Naive thymus-derived CD4-positive, alpha-beta T cell (primary cell): ENCODE measurements around the gene DMRT1. TPM values are rescaled to one million over a fixed set of nuclear protein-coding genes. Genes with fewer than 3 reads are reported as not detected.
"Not testable (repeated sequence)": the region's sequence is repeated elsewhere in the genome, so short reads cannot be mapped to it uniquely, and the experiment has no call there.

ENCODE experiments used
- ATAC-seq: fragments of 150-1000 bp; cut with Tn5 transposase; 2 replicates; pipeline ENCODE4 v1.10.0; 2021; ENCODE audit warnings: mild to moderate bottlenecking, moderate library complexity
- CTCF ChIA-PET: fragments of 350-600 bp; sonication (Branson Sonifier 250); formaldehyde crosslinking; loops from one replicate; lab custom pipeline; 2021; ENCODE audit warnings: antibody characterized with exemption; lab: Charles Lee
- POLR2A ChIA-PET: fragments of 350-600 bp; sonication (Branson Sonifier 250); formaldehyde crosslinking; loops from one replicate; lab custom pipeline; 2021; ENCODE audit warnings: antibody characterized with exemption, inconsistent platforms; lab: Charles Lee
- DNase-seq, 9 donors: peaks; one replicate each; pipeline versions ENCODE4 v3.0.0 to v3.0.0-alpha.2; 2020 to 2022; ENCODE audit warnings: mixed read lengths in 1 of 9
- H3K27ac ChIP-seq: one replicate; pipeline ENCODE4 v1.7.0; 2013; ENCODE audit warnings: mild to moderate bottlenecking, low read depth, low read length, moderate library complexity
- H3K27me3 ChIP-seq, 2 donors: one replicate each; pipeline ENCODE4 v1.7.0; 2013; ENCODE audit warnings: low read length in 2 of 2, mild to moderate bottlenecking in 2 of 2, moderate library complexity in 2 of 2; ENCODE audit not compliant: control insufficient read depth in 2 of 2, insufficient read depth in 2 of 2
- H3K36me3 ChIP-seq, 3 experiments: 1 replicate in 2 of 3; 2 replicates in 1 of 3; pipeline ENCODE4 v1.7.0; 2013; ENCODE audit warnings: low read length in 3 of 3, mild to moderate bottlenecking in 3 of 3, moderate library complexity in 1 of 3; ENCODE audit not compliant: insufficient read depth in 3 of 3, control insufficient read depth in 2 of 3
- H3K4me1 ChIP-seq, 2 donors: one replicate each; pipeline ENCODE4 v1.7.0; 2013; ENCODE audit warnings: low read length in 2 of 2, mild to moderate bottlenecking in 2 of 2, moderate library complexity in 1 of 2; ENCODE audit not compliant: control insufficient read depth in 2 of 2, insufficient read depth in 2 of 2
- H3K4me3 ChIP-seq: 2 replicates; pipeline ENCODE4 v1.7.0; 2013; ENCODE audit warnings: mild to moderate bottlenecking, low read length
- H3K9me3 ChIP-seq, 3 experiments: 1 replicate in 2 of 3; 2 replicates in 1 of 3; pipeline ENCODE4 v1.7.0; 2013; ENCODE audit warnings: low read length in 3 of 3; ENCODE audit not compliant: control insufficient read depth in 2 of 3
- H3K27ac Mint-ChIP-seq, 9 donors: one replicate each; pipeline ENCODE4 v1.8.0; 2020 to 2022; ENCODE audit warnings: mixed read lengths in 9 of 9, mild to moderate bottlenecking in 8 of 9, moderate library complexity in 5 of 9, inconsistent platforms in 2 of 9
- H3K27me3 Mint-ChIP-seq, 5 donors: one replicate each; pipeline ENCODE4 v1.8.0; 2021 to 2022; ENCODE audit warnings: mixed read lengths in 5 of 5, mild to moderate bottlenecking in 1 of 5
- H3K36me3 Mint-ChIP-seq, 5 donors: one replicate each; pipeline ENCODE4 v1.8.0; 2020 to 2022; ENCODE audit warnings: mixed read lengths in 5 of 5, mild to moderate bottlenecking in 3 of 5, inconsistent platforms in 1 of 5
- H3K4me1 Mint-ChIP-seq, 7 donors: one replicate each; pipeline ENCODE4 v1.8.0; 2020 to 2022; ENCODE audit warnings: mixed read lengths in 7 of 7, mild to moderate bottlenecking in 3 of 7, inconsistent platforms in 1 of 7
- H3K4me3 Mint-ChIP-seq, 10 donors: one replicate each; pipeline ENCODE4 v1.8.0; 2020 to 2022; ENCODE audit warnings: mild to moderate bottlenecking in 10 of 10, mixed read lengths in 10 of 10, moderate library complexity in 6 of 10, inconsistent platforms in 2 of 10
- H3K9me3 Mint-ChIP-seq, 11 donors: one replicate each; pipeline ENCODE4 v1.8.0; 2020 to 2022; ENCODE audit warnings: mixed read lengths in 11 of 11, mild to moderate bottlenecking in 4 of 11, inconsistent platforms in 1 of 11, moderate library complexity in 1 of 11
- intact Hi-C, 2 donors: fragments of 100-400 bp; cut with micrococcal nuclease; formaldehyde crosslinking; loops; one replicate each; pipeline ENCODE4 v1.15.1; 2023
- polyA plus RNA-seq, 2 donors: library from polyadenylated mRNA; unstranded; fragments of 300-500 nt; fragmentation: Illumina TruSeq; gene quantifications; one replicate each; pipeline ENCODE4 v1.2.3, GENCODE V29; 2021
- total RNA-seq, 6 experiments: library from RNA in 5 of 6; stranded (reverse) in 5 of 6; gene quantifications; 1 replicate in 5 of 6; 2 replicates in 1 of 6; pipeline ENCODE4 v1.2.3 and lab custom pipeline; 2021 to 2026

Gene DMRT1
- total and polyA plus RNA-seq, 7 experiments from 2014 or later, result not detected

DNA sequence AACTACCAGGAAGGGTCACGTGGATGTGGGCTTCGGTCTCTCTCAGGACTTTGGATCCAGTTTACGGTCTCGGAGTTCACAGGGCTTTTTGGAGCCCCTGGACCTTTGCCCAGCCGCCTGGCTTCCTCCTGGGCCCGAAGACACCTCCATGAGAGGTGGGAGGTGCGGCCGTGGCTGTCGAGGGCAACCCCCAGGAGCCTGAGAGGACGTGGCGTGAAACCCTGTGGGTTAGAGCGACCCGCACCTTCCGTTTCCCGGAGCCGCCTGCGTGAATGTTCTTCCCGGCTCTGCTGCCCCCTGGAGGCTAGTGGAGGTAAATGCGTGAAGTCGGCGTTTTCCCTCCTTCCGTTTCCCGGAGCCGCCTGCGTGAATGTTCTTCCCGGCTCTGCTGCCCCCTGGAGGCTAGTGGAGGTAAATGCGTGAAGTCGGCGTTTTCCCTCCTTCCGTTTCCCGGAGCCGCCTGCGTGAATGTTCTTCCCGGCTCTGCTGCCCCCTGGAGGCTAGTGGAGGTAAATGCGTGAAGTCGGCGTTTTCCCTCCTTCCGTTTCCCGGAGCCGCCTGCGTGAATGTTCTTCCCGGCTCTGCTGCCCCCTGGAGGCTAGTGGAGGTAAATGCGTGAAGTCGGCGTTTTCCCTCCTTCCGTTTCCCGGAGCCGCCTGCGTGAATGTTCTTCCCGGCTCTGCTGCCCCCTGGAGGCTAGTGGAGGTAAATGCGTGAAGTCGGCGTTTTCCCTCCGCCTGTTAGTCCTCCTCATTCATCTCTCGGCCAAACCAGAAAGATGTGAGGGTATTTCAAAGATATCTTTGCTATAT, 157.0 kb downstream of the DMRT1 start:
- H3K4me3 ChIP-seq, POLR2A ChIA-PET, CTCF ChIA-PET, DNase-seq, H3K9me3 Mint-ChIP-seq, H3K4me1 ChIP-seq, intact Hi-C loops, H3K4me1 Mint-ChIP-seq, H3K27ac Mint-ChIP-seq, H3K4me3 Mint-ChIP-seq, ATAC-seq, H3K36me3 ChIP-seq, H3K27me3 ChIP-seq, H3K9me3 ChIP-seq, H3K36me3 Mint-ChIP-seq, H3K27ac ChIP-seq: not testable (repeated sequence)
- peaks cover 0 to 13% (median 0%) of the 10 kb centered on the region in 5 donors for H3K27me3 Mint-ChIP-seq

DNA sequence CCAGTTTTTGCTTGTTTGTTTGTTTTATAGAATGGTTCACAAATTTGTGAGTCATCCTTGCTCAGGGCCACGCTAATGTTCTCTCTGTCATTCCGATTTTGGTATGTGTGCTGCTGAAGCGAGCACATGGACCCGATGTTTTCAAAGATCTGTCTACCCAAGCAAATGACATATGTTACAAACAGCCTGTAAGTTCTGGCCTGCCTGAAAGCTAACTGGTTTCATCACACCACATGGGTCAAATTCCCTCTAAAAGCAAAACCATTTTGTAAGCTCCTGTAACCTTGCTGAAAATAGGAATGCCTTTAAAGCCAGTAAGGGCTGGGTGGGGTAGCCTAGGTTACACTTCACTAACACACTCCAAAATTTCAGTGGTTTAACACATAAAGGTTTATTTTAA, 160.3 kb downstream of the DMRT1 start:
- H3K9me3 ChIP-seq, result peaks cover 0 to 4% (median 0%) of the 10 kb centered on the region in 3 experiments
- DNase-seq, result no peak
- CTCF ChIA-PET, result no interaction called here
- Mint-ChIP-seq H3K4me1 (peaks cover 0 to 6% (median 1%) of the 10 kb centered on the region in 7 donors), H3K9me3 (peaks cover 0 to 2% (median 0%) of the 10 kb centered on the region in 11 donors), H3K27me3 (peaks cover 3 to 25% (median 10%) of the 10 kb centered on the region in 5 donors), H3K4me3 (no peak overlapping the region), H3K27ac (peak overlapping the region in 1 of 9 donors; percentile 41), H3K36me3 (no peaks in the 10 kb centered on the region)
- POLR2A ChIA-PET, result no interaction called here
- no peak overlapping the region for H3K4me3 ChIP-seq
- no peaks in the 10 kb centered on the region for H3K27me3 ChIP-seq
- no peaks in the 10 kb centered on the region for H3K36me3 ChIP-seq
- no peak for ATAC-seq
- no peaks in the 10 kb centered on the region for H3K4me1 ChIP-seq
- intact Hi-C loops, result no loop called here
- H3K27ac ChIP-seq, result no peak overlapping the region

DNA sequence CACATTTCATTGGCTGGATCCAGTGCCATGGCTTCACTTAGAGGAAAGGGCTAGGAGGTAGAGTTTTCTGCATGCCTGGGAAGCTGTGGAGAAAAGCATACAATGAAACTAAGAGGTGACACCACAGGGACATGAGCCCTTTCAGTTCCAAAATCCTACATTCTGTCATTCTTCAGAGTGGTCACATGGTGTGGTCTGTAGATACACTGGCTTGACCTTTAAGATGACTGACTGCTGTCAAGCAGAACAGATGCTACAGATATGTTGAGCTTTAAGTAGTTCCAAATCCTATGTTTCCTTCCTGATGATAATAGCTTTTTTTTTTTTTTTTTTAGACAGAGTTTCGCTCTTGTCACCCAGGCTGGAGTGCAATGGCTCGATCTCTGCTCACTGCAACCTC, 161.2 kb downstream of the DMRT1 start:
- no peak overlapping the region for H3K4me3 ChIP-seq
- H3K27me3 Mint-ChIP-seq, result peaks cover 3 to 34% (median 18%) of the 10 kb centered on the region in 5 donors
- intact Hi-C loops, result no loop called here
- no peak for DNase-seq
- no peak overlapping the region for H3K27ac ChIP-seq
- ChIA-PET CTCF (no interaction called here), POLR2A (interaction anchor here (0.7 kb wide), 1 partner anchor 15 kb away, joined by 3 read pairs; no protein-coding TSS in a partner anchor)
- no peak overlapping the region for H3K27ac Mint-ChIP-seq
- H3K4me3 Mint-ChIP-seq, result no peak overlapping the region
- no peaks in the 10 kb centered on the region for H3K27me3 ChIP-seq
- H3K9me3 ChIP-seq, result peaks cover 0 to 2% (median 0%) of the 10 kb centered on the region in 3 experiments
- no peaks in the 10 kb centered on the region for H3K36me3 Mint-ChIP-seq
- peaks cover 0 to 6% (median 1%) of the 10 kb centered on the region in 7 donors for H3K4me1 Mint-ChIP-seq
- ATAC-seq, result no peak
- no peaks in the 10 kb centered on the region for H3K4me1 ChIP-seq
- no peaks in the 10 kb centered on the region for H3K36me3 ChIP-seq
- peaks cover 0 to 2% (median 0%) of the 10 kb centered on the region in 11 donors for H3K9me3 Mint-ChIP-seq

DNA sequence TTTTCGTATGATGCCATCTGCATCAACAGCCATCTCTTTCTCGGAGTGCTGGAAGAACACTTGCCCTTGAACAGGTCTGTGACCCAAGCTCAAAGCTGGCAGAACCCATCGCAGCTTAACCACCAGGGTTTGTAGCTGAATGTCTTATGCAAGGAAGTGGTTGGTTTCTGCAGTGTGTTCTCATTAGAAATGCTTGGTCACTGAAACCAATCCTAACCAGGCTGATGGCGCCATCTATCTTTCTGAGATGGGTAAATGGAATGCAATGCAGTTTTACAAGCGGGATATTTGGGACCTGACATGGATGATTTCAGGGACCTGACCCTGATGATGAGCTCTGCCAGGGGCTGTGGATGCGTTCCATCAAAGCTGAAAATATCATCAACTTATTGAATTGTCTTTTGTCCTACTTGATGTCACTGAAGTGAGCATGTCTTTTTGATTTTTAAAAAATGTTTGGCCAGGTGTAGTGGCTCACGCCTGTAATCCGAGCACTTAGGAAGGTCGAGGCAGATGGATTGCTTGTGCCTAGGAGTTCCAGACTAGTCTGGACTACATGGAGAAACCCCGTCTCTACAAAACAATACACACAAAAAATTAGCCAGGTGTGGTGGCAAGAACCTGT, 163.7 kb downstream of the DMRT1 start:
- H3K4me1 Mint-ChIP-seq, result peaks cover 0 to 10% (median 0%) of the 10 kb centered on the region in 7 donors
- ATAC-seq, result peak; percentile 55
- Histone ChIP-seq H3K36me3 (no peaks in the 10 kb centered on the region), H3K27ac (no peak overlapping the region), H3K4me3 (no peak overlapping the region), H3K4me1 (no peaks in the 10 kb centered on the region), H3K9me3 (no peaks in the 10 kb centered on the region), H3K27me3 (no peaks in the 10 kb centered on the region)
- H3K27me3 Mint-ChIP-seq, result peaks cover 13 to 39% (median 38%) of the 10 kb centered on the region in 5 donors
- ChIA-PET CTCF (interaction anchor here (0.5 to 0.8 kb wide), 2 partner anchors 18 to 31 kb away, joined by 3 read pairs; no protein-coding TSS in a partner anchor), POLR2A (interaction anchor here (0.6 kb wide), 1 partner anchor 396 kb away, joined by 6 read pairs; no protein-coding TSS in a partner anchor)
- H3K9me3 Mint-ChIP-seq, result no peaks in the 10 kb centered on the region
- DNase-seq, result peak in 2 of 9 donors; percentile 10 to 11
- H3K27ac Mint-ChIP-seq, result no peak overlapping the region
- intact Hi-C loops, result loop anchor here (1.0 to 5.0 kb wide), 2 partner anchors 111 to 618 kb away; no protein-coding TSS in a partner anchor
- no peaks in the 10 kb centered on the region for H3K36me3 Mint-ChIP-seq
- H3K4me3 Mint-ChIP-seq, result no peak overlapping the region

DNA sequence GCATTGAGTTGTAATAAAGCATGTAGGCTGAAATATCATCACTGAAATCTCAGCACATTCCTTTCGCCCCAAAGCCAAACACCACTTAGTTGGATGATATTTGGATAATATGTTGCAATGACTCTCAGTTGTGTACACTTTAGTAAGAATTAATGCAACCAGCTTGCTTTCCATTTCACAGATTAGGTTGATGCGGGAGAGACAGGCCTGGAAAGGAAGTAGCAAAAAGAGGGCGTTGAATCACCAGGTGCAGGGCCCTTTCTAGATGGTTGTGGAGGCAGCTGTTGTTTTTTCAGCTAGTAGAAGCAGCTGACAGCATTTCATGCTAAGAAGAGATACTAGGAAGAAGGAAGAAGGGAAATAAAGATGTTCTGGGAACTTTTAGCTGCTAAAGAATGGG, 165.8 kb downstream of the DMRT1 start:
- Mint-ChIP-seq H3K27ac (no peak overlapping the region), H3K9me3 (no peaks in the 10 kb centered on the region), H3K4me1 (peaks cover 0 to 10% (median 0%) of the 10 kb centered on the region in 7 donors), H3K4me3 (no peak overlapping the region), H3K27me3 (peaks cover 13 to 43% (median 34%) of the 10 kb centered on the region in 5 donors), H3K36me3 (no peaks in the 10 kb centered on the region)
- ChIA-PET POLR2A (no interaction called here), CTCF (no interaction called here)
- Histone ChIP-seq H3K27me3 (no peaks in the 10 kb centered on the region), H3K4me3 (no peak overlapping the region), H3K9me3 (no peaks in the 10 kb centered on the region), H3K36me3 (no peaks in the 10 kb centered on the region), H3K4me1 (no peaks in the 10 kb centered on the region), H3K27ac (no peak overlapping the region)
- ATAC-seq (no peak), DNase-seq (no peak)
- intact Hi-C loops, result loop anchor here in 1 of 2 donors (5.0 kb wide), 1 partner anchor 620 kb away; no protein-coding TSS in a partner anchor

DNA sequence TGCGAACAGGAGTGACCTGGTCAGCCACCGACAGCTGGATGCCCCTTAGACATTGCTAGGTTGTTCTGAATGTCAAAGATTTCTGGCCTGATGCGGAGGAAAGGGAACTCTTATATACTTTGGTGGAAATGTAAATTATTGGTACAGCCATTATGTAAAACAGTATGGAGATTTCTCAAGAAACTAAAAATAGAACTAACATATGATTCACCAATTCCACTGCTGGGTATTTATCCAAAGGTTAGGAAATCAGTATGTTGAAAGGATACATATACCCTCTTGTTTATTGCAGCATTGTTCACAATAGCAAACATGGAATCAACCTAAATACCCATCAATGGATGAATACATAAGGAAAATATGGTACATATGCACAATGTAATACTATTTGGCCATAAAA, 166.7 kb downstream of the DMRT1 start:
- intact Hi-C loops, result loop anchor here (2.0 to 5.0 kb wide), 2 partner anchors 395 to 621 kb away; no protein-coding TSS in a partner anchor
- no peaks in the 10 kb centered on the region for H3K27me3 ChIP-seq
- no peaks in the 10 kb centered on the region for H3K36me3 ChIP-seq
- ChIA-PET POLR2A (no interaction called here), CTCF (no interaction called here)
- no peaks in the 10 kb centered on the region for H3K9me3 Mint-ChIP-seq
- H3K27ac ChIP-seq, result no peak overlapping the region
- no peaks in the 10 kb centered on the region for H3K4me1 ChIP-seq
- no peak for DNase-seq
- H3K9me3 ChIP-seq, result no peaks in the 10 kb centered on the region
- peaks cover 0 to 10% (median 0%) of the 10 kb centered on the region in 7 donors for H3K4me1 Mint-ChIP-seq
- H3K36me3 Mint-ChIP-seq, result no peaks in the 10 kb centered on the region
- H3K27me3 Mint-ChIP-seq, result peaks cover 15 to 43% (median 34%) of the 10 kb centered on the region in 5 donors
- H3K4me3 Mint-ChIP-seq, result no peak overlapping the region
- ATAC-seq, result no peak
- H3K27ac Mint-ChIP-seq, result peak overlapping the region in 1 of 9 donors; percentile 52
- H3K4me3 ChIP-seq, result no peak overlapping the region
